Left ventricle myocardium inferior (tissue), 1 donor: Measurements from ENCODE around the gene TRPV6. TPM values are rescaled to one million over a fixed set of nuclear protein-coding genes. Genes with fewer than 3 reads are reported as not detected.

Experiments used
- DNase-seq: peaks from one replicate; pipeline ENCODE4 v3.0.0-alpha.2; 2020
- H3K27ac ChIP-seq: fragments of 200-600 bp; replicated peaks from 2 replicates; pipeline ENCODE4 v1.8.0; 2021
- H3K27me3 ChIP-seq: fragments of 200-600 bp; 2 replicates; pipeline ENCODE4 v1.8.0; 2021; ENCODE audit warnings: low read depth
- H3K36me3 ChIP-seq: fragments of 200-600 bp; 2 replicates; pipeline ENCODE4 v1.8.0; 2021
- H3K4me1 ChIP-seq: fragments of 200-600 bp; 2 replicates; pipeline ENCODE4 v1.8.0; 2021
- H3K4me3 ChIP-seq: fragments of 200-600 bp; 2 replicates; pipeline ENCODE4 v1.8.0; 2021; ENCODE audit warnings: mild to moderate bottlenecking, moderate library complexity
- H3K9me3 ChIP-seq: fragments of 200-600 bp; replicated peaks from 2 replicates; pipeline ENCODE4 v1.8.0; 2021
- intact Hi-C: fragments of 100-400 bp; cut with micrococcal nuclease; formaldehyde crosslinking; loops from one replicate; pipeline ENCODE4 v1.11.0; 2022
- total RNA-seq: library from RNA; stranded (reverse); fragmentation: NEBNext Ultra II Directional; extraction: Animal tissue kit (Norgen Biotek cat#: 25700); gene quantifications from one replicate; pipeline ENCODE4 v1.2.1, GENCODE V29; 2021
- TF ChIP-seq, protein P1 (sequence below): fragments of 200-600 bp; IDR thresholded peaks from 2 replicates; pipeline ENCODE4 v1.8.0; 2021; ENCODE audit warnings: antibody characterized with exemption, mild to moderate bottlenecking, borderline replicate concordance
- donor health status: DM: no; HTN: yes; CAD: no; lungs with severe emphysema.

Gene TRPV6
- total RNA-seq, 1 donor from 2014 or later, result not detected

DNA sequence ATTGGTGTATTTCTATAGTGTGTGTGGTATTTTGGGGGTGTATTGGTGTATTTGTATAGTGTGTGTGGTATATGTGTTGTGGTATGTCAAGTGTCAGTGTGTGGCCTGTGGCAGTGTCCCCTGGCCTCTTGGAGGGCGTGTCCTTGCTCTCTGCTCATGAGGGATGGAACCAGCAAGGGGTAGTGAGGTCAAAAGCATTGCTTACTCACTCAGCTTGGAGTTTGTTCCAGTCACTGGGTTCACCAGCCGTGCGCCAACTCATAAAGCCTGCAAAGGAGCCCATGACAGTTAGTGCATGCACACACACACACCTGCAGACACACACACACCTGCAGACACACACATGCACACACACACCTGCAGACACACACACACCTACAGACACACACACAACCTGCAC, 4.3 kb upstream of the TRPV6 start:
- H3K27me3 ChIP-seq, result peaks cover 72% of the 10 kb centered on the region
- DNase-seq, result no peak
- no peaks in the 10 kb centered on the region for H3K9me3 ChIP-seq
- intact Hi-C loops, result no loop called here
- H3K4me1 ChIP-seq, result no peaks in the 10 kb centered on the region
- no peak overlapping the region for H3K27ac ChIP-seq
- H3K36me3 ChIP-seq, result no peaks in the 10 kb centered on the region
- TF ChIP-seq, protein P1, sequence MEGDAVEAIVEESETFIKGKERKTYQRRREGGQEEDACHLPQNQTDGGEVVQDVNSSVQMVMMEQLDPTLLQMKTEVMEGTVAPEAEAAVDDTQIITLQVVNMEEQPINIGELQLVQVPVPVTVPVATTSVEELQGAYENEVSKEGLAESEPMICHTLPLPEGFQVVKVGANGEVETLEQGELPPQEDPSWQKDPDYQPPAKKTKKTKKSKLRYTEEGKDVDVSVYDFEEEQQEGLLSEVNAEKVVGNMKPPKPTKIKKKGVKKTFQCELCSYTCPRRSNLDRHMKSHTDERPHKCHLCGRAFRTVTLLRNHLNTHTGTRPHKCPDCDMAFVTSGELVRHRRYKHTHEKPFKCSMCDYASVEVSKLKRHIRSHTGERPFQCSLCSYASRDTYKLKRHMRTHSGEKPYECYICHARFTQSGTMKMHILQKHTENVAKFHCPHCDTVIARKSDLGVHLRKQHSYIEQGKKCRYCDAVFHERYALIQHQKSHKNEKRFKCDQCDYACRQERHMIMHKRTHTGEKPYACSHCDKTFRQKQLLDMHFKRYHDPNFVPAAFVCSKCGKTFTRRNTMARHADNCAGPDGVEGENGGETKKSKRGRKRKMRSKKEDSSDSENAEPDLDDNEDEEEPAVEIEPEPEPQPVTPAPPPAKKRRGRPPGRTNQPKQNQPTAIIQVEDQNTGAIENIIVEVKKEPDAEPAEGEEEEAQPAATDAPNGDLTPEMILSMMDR, result no peak
- H3K4me3 ChIP-seq, result no peak overlapping the region

DNA sequence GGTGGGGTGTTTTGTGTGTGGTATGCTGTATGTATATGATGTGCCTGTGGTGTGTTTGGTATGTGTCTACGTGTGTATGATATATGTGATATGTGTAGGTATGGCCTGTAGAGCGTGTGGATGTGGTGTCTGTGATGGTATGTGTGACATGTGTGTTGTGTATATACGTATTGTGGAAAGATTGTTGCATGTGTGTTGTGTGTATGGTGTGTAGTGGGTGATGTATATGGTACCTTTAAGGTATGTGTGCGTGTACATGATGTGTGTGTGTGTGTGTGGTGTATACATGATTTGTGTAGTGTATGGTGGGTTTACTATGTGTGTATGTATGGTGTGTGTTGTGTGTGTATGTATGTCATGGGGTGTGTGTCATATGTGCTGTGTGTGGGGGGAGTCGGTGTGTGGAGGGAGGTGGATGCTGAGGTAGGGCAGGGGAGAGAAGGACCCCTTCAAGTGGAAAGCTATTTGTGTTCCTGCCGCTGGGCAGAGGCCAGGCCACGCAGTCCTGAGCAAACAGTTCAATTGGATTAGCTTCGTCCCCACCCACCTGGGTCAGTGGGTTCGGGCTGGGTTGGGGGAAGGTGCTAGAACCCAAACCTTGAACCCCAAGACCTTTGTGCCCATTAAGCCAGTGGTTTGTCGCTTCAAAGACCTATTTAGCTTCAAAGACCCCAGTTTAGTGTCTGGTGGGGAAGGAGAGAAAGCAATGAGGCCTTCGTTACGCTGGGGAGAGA, 1.9 kb upstream of the TRPV6 start:
- peaks cover 78% of the 10 kb centered on the region for H3K27me3 ChIP-seq
- TF ChIP-seq, protein P1, result no peak
- intact Hi-C loops, result no loop called here

DNA sequence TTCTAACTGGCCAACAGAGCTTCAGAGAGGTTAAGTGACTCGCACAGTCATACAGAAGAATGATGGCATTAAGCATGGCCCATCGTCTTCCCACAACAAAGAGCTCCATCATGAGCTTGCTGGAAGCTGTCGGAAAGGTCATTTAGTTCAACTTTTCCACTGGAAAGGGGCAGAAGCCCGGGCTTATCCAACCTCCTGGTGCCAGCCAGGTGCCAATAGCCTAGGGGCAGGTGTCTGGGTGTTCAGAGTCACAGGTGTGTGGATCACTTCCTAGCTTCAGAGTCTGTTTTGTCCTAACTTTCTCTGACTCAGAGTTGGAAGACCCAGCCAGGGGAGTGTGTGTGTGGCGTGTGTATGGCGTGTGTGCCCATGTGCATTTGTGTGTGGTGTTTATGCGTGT, 1.3 kb upstream of the TRPV6 start:
- Histone ChIP-seq H3K27me3 (peaks cover 77% of the 10 kb centered on the region), H3K27ac (no peak overlapping the region), H3K4me3 (no peak overlapping the region), H3K36me3 (no peaks in the 10 kb centered on the region), H3K4me1 (no peaks in the 10 kb centered on the region), H3K9me3 (no peaks in the 10 kb centered on the region)
- intact Hi-C loops, result no loop called here
- no peak for DNase-seq
- TF ChIP-seq, protein P1, result no peak

More for the DNA sequence above, 1.9 kb upstream of the TRPV6 start:
- H3K4me1 ChIP-seq, result no peaks in the 10 kb centered on the region
- H3K36me3 ChIP-seq, result no peaks in the 10 kb centered on the region
- no peak for DNase-seq
- H3K4me3 ChIP-seq, result no peak overlapping the region
- no peaks in the 10 kb centered on the region for H3K9me3 ChIP-seq
- H3K27ac ChIP-seq, result no peak overlapping the region

DNA sequence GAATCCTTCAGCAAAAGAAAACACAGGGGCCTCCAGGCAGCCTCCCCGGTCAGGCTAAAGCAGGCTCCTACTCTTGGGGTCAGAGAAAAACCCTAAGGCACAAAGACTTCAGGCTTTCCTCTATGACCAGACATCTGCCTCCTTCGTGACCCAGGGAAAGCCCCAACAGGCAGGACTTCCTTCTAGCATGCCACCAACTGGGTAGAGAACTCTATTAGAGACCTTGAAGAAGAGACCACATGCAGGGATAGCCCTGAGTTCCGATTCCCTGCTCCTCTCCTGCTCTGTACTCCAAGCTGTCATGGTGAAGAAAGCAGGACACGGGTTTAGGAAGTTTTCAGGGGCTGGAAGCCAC, 1.3 kb downstream of the TRPV6 start:
- Histone ChIP-seq H3K4me1 (no peaks in the 10 kb centered on the region), H3K4me3 (no peak overlapping the region), H3K36me3 (no peaks in the 10 kb centered on the region), H3K27ac (no peak overlapping the region), H3K9me3 (no peaks in the 10 kb centered on the region), H3K27me3 (peaks cover 90% of the 10 kb centered on the region)
- no peak for DNase-seq
- TF ChIP-seq, protein P1, result no peak
- intact Hi-C loops, result no loop called here

DNA sequence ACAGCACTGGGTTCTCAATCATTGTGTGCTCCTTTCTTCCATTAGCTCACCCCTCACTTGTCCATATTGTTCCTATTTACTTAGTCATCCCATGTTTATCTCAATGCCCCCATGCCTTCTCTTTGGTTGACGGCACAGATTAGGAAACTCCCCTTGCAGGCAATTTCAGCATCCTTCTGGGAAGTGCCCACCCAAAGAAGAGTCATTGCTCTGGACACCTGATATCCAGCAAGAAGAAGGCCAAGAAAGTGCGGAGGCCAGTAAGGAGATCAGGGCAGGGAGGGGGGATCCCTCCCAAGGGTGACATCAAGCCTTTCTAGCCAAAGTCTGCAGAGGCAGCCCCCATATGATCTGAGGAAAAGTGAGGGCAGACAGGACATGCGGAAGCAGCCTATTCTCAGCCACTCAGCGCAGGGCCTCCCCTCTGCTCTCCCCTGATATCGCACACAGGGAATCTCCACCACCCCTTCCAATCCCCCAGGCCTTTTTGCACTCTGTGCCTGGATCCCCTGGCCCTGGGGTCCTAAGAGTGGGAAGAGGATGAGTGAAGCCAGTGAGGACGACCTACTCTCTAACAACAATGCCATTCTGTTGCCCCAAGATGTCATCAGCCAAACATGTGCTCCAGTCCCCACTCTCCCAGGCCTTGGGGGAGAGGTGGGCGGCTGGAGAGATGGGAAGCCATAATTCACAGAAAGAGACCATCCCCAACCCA, 1.8 kb downstream of the TRPV6 start:
- no peaks in the 10 kb centered on the region for H3K4me1 ChIP-seq
- intact Hi-C loops, result no loop called here
- H3K4me3 ChIP-seq, result no peak overlapping the region
- H3K9me3 ChIP-seq, result no peaks in the 10 kb centered on the region
- TF ChIP-seq, protein P1, result no peak
- H3K36me3 ChIP-seq, result no peaks in the 10 kb centered on the region
- H3K27ac ChIP-seq, result no peak overlapping the region
- DNase-seq, result no peak
- H3K27me3 ChIP-seq, result peaks cover 90% of the 10 kb centered on the region
